H1 (cell line): ENCODE measurements around the gene INVS. TPM values are rescaled to one million over a fixed set of nuclear protein-coding genes. Genes with fewer than 3 reads are reported as not detected.

ENCODE experiments used
- CTCF ChIA-PET: fragments of 300-600 bp; sonication (Branson Sonifier 250); formaldehyde crosslinking; loops from one replicate; lab custom pipeline; 2021; ENCODE audit not compliant: partially characterized antibody; lab: Charles Lee
- POLR2A ChIA-PET: fragments of 300-600 bp; sonication (Branson Sonifier 250); formaldehyde crosslinking; loops from one replicate; lab custom pipeline; 2021; ENCODE audit warnings: inconsistent platforms; ENCODE audit not compliant: partially characterized antibody; lab: Charles Lee
- DNase-seq, 2 experiments: peaks; one replicate each; pipeline versions ENCODE4 v3.0.0 to v3.0.0-alpha.2; 2010 to 2022; ENCODE audit warnings: low spot score in 2 of 2, low read depth in 1 of 2, mixed read lengths in 1 of 2
- FAIRE-seq: peaks from 2 replicates; lab custom pipeline; 2011; peaks lifted over from hg19 to GRCh38; lab: Jason Lieb, UNC
- H2AFZ ChIP-seq: 2 replicates; pipeline ENCODE4 v1.8.1; 2012; ENCODE audit warnings: low read length, inconsistent platforms
- H2AK5ac ChIP-seq: 2 replicates; pipeline ENCODE4 v1.6.1; 2013; ENCODE audit warnings: low read depth, low read length
- H2BK120ac ChIP-seq: replicated peaks from 2 replicates; pipeline ENCODE3; 2013; ENCODE audit warnings: low read depth, low read length, inconsistent platforms
- H2BK12ac ChIP-seq: 2 replicates; pipeline ENCODE4 v1.6.1; 2013; ENCODE audit warnings: low read depth, low read length
- H2BK15ac ChIP-seq: 2 replicates; pipeline ENCODE4 v1.6.1; 2013; ENCODE audit warnings: low read length
- H2BK20ac ChIP-seq: 2 replicates; pipeline ENCODE4 v1.6.1; 2013; ENCODE audit warnings: low read length
- H2BK5ac ChIP-seq: 2 replicates; pipeline ENCODE4 v1.6.1; 2013; ENCODE audit warnings: low read depth, low read length
- H3K14ac ChIP-seq: 2 replicates; pipeline ENCODE4 v1.6.1; 2013; ENCODE audit warnings: inconsistent platforms; ENCODE audit not compliant: insufficient read length
- H3K18ac ChIP-seq: 2 replicates; pipeline ENCODE4 v1.6.1; 2013; ENCODE audit warnings: low read length; ENCODE audit errors: extremely low read depth
- H3K23ac ChIP-seq: 2 replicates; pipeline ENCODE4 v1.6.1; 2013; ENCODE audit warnings: inconsistent platforms; ENCODE audit not compliant: insufficient read length
- H3K23me2 ChIP-seq: 2 replicates; pipeline ENCODE4 v1.6.1; 2013; ENCODE audit warnings: low read depth, low read length
- H3K27ac ChIP-seq: 2 replicates; pipeline ENCODE4 v1.6.1; 2011; ENCODE audit warnings: low read depth, low read length, inconsistent platforms
- H3K27me3 ChIP-seq, 4 experiments: replicated peaks in 1 of 4; 1 replicate in 1 of 4; 2 replicates in 3 of 4; pipeline versions ENCODE4 v1.6.1 to v1.8.1; 2011 to 2013; ENCODE audit warnings: low read length in 3 of 4, mild to moderate bottlenecking in 3 of 4, inconsistent platforms in 2 of 4, mixed read lengths in 2 of 4, moderate library complexity in 1 of 4; ENCODE audit not compliant: control insufficient read depth in 3 of 4, insufficient read depth in 3 of 4; ENCODE audit errors: extremely low read depth in 1 of 4
- H3K36me3 ChIP-seq, 4 experiments: 2 replicates each; pipeline versions ENCODE4 v1.6.1 to v1.8.1; 2011 to 2013; ENCODE audit warnings: mild to moderate bottlenecking in 4 of 4, low read length in 3 of 4, moderate library complexity in 2 of 4, control low read depth in 1 of 4, inconsistent platforms in 1 of 4; ENCODE audit not compliant: insufficient read depth in 4 of 4, control insufficient read depth in 2 of 4
- H3K4ac ChIP-seq: replicated peaks from 2 replicates; pipeline ENCODE3; 2013; ENCODE audit warnings: low read length, low read depth, mixed read lengths, inconsistent platforms; ENCODE audit not compliant: insufficient read length
- H3K4me1 ChIP-seq, 4 experiments: replicated peaks in 1 of 4; 1 replicate in 1 of 4; 2 replicates in 3 of 4; pipeline versions ENCODE4 v1.6.1 to v1.8.1; 2011 to 2013; ENCODE audit warnings: low read length in 3 of 4, inconsistent platforms in 2 of 4, mixed read lengths in 1 of 4; ENCODE audit not compliant: insufficient read depth in 4 of 4, control insufficient read depth in 3 of 4
- H3K4me2 ChIP-seq, 2 experiments: 2 replicates each; pipeline versions ENCODE4 v1.6.1 to v1.8.1; 2011 to 2013; ENCODE audit warnings: low read depth in 2 of 2, low read length in 2 of 2, control low read depth in 1 of 2, inconsistent platforms in 1 of 2, mild to moderate bottlenecking in 1 of 2; ENCODE audit not compliant: insufficient read depth in 1 of 2
- H3K4me3 ChIP-seq, 4 experiments: fragments of 200-600, 300-600 bp in 1 of 4; sonication (generic), shearing (Covaris generic), sonication (Bioruptor Twin) in 1 of 4; 2 replicates each; pipeline versions ENCODE4 v1.5.1 to v1.8.1; 2011 to 2016; ENCODE audit warnings: low read length in 4 of 4, low read depth in 3 of 4, control low read depth in 2 of 4, inconsistent platforms in 2 of 4, mild to moderate bottlenecking in 2 of 4, mixed read lengths in 1 of 4, moderate library complexity in 1 of 4; ENCODE audit not compliant: insufficient read depth in 2 of 4; ENCODE audit errors: extremely low read depth in 1 of 4
- H3K56ac ChIP-seq: replicated peaks from 2 replicates; pipeline ENCODE3; 2013; ENCODE audit warnings: low read depth, mild to moderate bottlenecking, mixed read lengths, low read length, inconsistent platforms; ENCODE audit not compliant: insufficient read length
- H3K79me1 ChIP-seq: 2 replicates; pipeline ENCODE4 v1.6.1; 2013; ENCODE audit warnings: low read depth, low read length, control low read depth
- H3K79me2 ChIP-seq, 2 experiments: 2 replicates each; pipeline versions ENCODE4 v1.6.1 to v1.8.1; 2012 to 2013; ENCODE audit warnings: low read length in 2 of 2, mild to moderate bottlenecking in 2 of 2, inconsistent platforms in 1 of 2; ENCODE audit not compliant: insufficient read depth in 2 of 2, control insufficient read depth in 1 of 2
- H3K9ac ChIP-seq, 4 experiments: replicated peaks in 1 of 4; 1 replicate in 1 of 4; 2 replicates in 3 of 4; pipeline versions ENCODE4 v1.6.1 to v1.8.1; 2011 to 2013; ENCODE audit warnings: low read depth in 3 of 4, low read length in 3 of 4, control low read depth in 2 of 4, mild to moderate bottlenecking in 2 of 4, moderate library complexity in 2 of 4, inconsistent platforms in 1 of 4; ENCODE audit errors: extremely low read depth in 1 of 4
- H3K9me3 ChIP-seq, 2 experiments: 2 replicates each; pipeline versions ENCODE4 v1.6.1 to v1.8.1; 2012 to 2013; ENCODE audit warnings: mild to moderate bottlenecking in 2 of 2, moderate library complexity in 2 of 2, control low read depth in 1 of 2, inconsistent platforms in 1 of 2, low read depth in 1 of 2, low read length in 1 of 2, mixed read lengths in 1 of 2; ENCODE audit not compliant: insufficient read depth in 2 of 2
- H4K20me1 ChIP-seq, 2 experiments: replicated peaks in 1 of 2; 2 replicates each; pipeline versions ENCODE3 to v1.8.1; 2011 to 2013; ENCODE audit warnings: inconsistent platforms in 2 of 2, low read length in 2 of 2, mild to moderate bottlenecking in 1 of 2; ENCODE audit not compliant: insufficient read depth in 2 of 2, control insufficient read depth in 1 of 2
- H4K5ac ChIP-seq: 2 replicates; pipeline ENCODE4 v1.6.1; 2013; ENCODE audit warnings: low read length, low read depth, mixed read lengths, inconsistent platforms; ENCODE audit not compliant: insufficient read length
- H4K8ac ChIP-seq: 2 replicates; pipeline ENCODE4 v1.8.0; 2013; ENCODE audit warnings: mild to moderate bottlenecking, moderate library complexity, low read length, inconsistent platforms; ENCODE audit not compliant: insufficient read depth; ENCODE audit errors: extremely low read depth
- H4K91ac ChIP-seq: replicated peaks from 2 replicates; pipeline ENCODE3; 2013; ENCODE audit warnings: low read length, mixed read lengths, inconsistent platforms; ENCODE audit not compliant: insufficient read length
- CHD2 ChIP-seq: IDR thresholded peaks from 2 replicates; pipeline ENCODE4 v1.6.1; 2012; ENCODE audit warnings: low read length, improper control_type of control experiment
- CTBP2 ChIP-seq: IDR thresholded peaks from 2 replicates; pipeline ENCODE4 v1.7.0; 2011; ENCODE audit warnings: borderline replicate concordance, mild to moderate bottlenecking, moderate library complexity, mixed read lengths, low read length; ENCODE audit not compliant: insufficient read depth, insufficient read length
- GABPA ChIP-seq: IDR thresholded peaks from 2 replicates; pipeline ENCODE4 v1.6.1; 2011; ENCODE audit warnings: mild to moderate bottlenecking, low read length, moderate library complexity, borderline replicate concordance; ENCODE audit not compliant: insufficient read depth
- GTF2F1 ChIP-seq: IDR thresholded peaks from 2 replicates; pipeline ENCODE4 v1.6.1; 2012; ENCODE audit warnings: low read depth, low read length, improper control_type of control experiment, borderline replicate concordance
- MAFK ChIP-seq: IDR thresholded peaks from 2 replicates; pipeline ENCODE4 v1.6.1; 2012; ENCODE audit warnings: low read depth, mild to moderate bottlenecking, improper control_type of control experiment, low read length
- SAP30 ChIP-seq: fragments of 300-600 bp; sonication (generic); IDR thresholded peaks from 2 replicates; pipeline ENCODE4 v1.7.1; 2012; ENCODE audit warnings: low read length, moderate library complexity, mild to moderate bottlenecking, inconsistent platforms; ENCODE audit not compliant: insufficient read depth, insufficient replicate concordance
- SIN3A ChIP-seq, 2 experiments: IDR thresholded peaks in 1 of 2; conservative IDR thresholded peaks in 1 of 2; 2 replicates each; pipeline ENCODE4 v1.6.1; 2011 to 2012; ENCODE audit warnings: low read length in 2 of 2, improper control_type of control experiment in 1 of 2, low read depth in 1 of 2, mild to moderate bottlenecking in 1 of 2
- USF2 ChIP-seq: IDR thresholded peaks from 2 replicates; pipeline ENCODE4 v1.6.1; 2011; ENCODE audit warnings: low read length, improper control_type of control experiment
- WGBS, 2 experiments: shearing (Covaris generic) in 1 of 2; methylation state at CpG; one replicate each; pipeline versions ENCODE4 v1.1.6 to v1.1.7; 2013 to 2015; ENCODE audit warnings: low lambda C conversion rate in 2 of 2, mixed read lengths in 2 of 2, inconsistent platforms in 1 of 2, low coverage in 1 of 2, missing lambda C conversion rate in 1 of 2; ENCODE audit not compliant: insufficient replicate concordance in 2 of 2, insufficient coverage in 1 of 2, insufficient read length in 1 of 2; ENCODE audit errors: extremely low coverage in 1 of 2, missing lambda C conversion rate in 1 of 2; 5-methylcytosine and 5-hydroxymethylcytosine counted together
- polyA plus RNA-seq, 7 experiments: library from polyadenylated mRNA; depleted of rRNA in 3 of 7; stranded (reverse) in 5 of 7; unstranded in 2 of 7; fragments of >200 nt in 5 of 7; fragments of 200-250 nt in 2 of 7; gene quantifications; 1 replicate in 5 of 7; 2 replicates in 1 of 7; 4 replicates in 1 of 7; pipeline versions ENCODE4 v1.2.1 to v1.2.3, GENCODE V29; 2011 to 2013; ENCODE audit warnings: missing spikeins in 2 of 7, mixed read lengths in 2 of 7
- total RNA-seq: library from RNA; stranded (reverse); fragmentation: NEBNext Ultra II Directional; extraction: Animal tissue kit (Norgen Biotek cat#: 25700); gene quantifications from 2 replicates; pipeline ENCODE4 v1.2.1, GENCODE V29; 2021

Gene INVS
- total and polyA plus RNA-seq, 2 of the 8 experiments (the other 6 are each of a cell fraction or from before 2014, with no cell fraction given): 4.1 to 6.9 TPM

DNA sequence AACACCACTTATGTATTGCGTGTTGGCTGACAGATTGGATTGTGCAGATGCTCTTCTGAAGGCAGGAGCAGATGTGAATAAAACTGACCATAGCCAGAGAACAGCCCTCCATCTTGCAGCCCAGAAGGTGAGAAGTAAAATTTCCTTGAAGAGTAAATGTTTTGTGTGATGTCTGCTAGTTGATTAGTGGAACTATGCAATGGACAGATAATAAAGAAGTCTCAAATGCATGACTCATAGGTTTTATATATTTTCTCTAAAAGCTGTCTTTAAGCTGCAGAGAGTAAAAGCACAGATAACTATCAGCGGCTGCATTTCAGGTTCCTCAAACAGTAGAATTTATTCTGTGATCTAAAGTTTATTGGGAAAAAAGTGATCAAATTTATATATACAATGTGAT lies 27.4 kb downstream of the INVS start:
- no peak overlapping the region for H2BK120ac ChIP-seq
- H3K4me1 ChIP-seq: no peaks in the 10 kb centered on the region
- H2BK15ac ChIP-seq: no peak overlapping the region
- no peak overlapping the region for H3K56ac ChIP-seq
- DNase-seq (no peak), FAIRE-seq (no peak)
- no peak overlapping the region for H2BK20ac ChIP-seq
- H2BK5ac ChIP-seq: no peak overlapping the region
- no peaks in the 10 kb centered on the region for H3K79me2 ChIP-seq
- no peaks in the 10 kb centered on the region for H3K27me3 ChIP-seq
- H3K14ac ChIP-seq: no peak overlapping the region
- H3K4me2 ChIP-seq: no peak overlapping the region
- H3K4me3 ChIP-seq: no peak overlapping the region
- no peak overlapping the region for H4K91ac ChIP-seq
- H4K20me1 ChIP-seq: no peaks in the 10 kb centered on the region
- no peaks in the 10 kb centered on the region for H3K79me1 ChIP-seq
- no peak overlapping the region for H3K27ac ChIP-seq
- H3K18ac ChIP-seq: no peak overlapping the region
- CTCF ChIA-PET: no interaction called here
- H3K4ac ChIP-seq: no peak overlapping the region
- no peak overlapping the region for H2AK5ac ChIP-seq
- no peak overlapping the region for H3K23ac ChIP-seq
- no peak overlapping the region for H4K8ac ChIP-seq
- no peak overlapping the region for H2AFZ ChIP-seq
- 86% methylated on average over 2 of the region's 2 CpGs; no CpG with 5 or more reads in 1 of the 2 experiments for WGBS, 2 experiments
- H3K9ac ChIP-seq: no peak overlapping the region
- H4K5ac ChIP-seq: no peak overlapping the region
- H2BK12ac ChIP-seq: no peak overlapping the region
- POLR2A ChIA-PET: no interaction called here
- H3K23me2 ChIP-seq: no peaks in the 10 kb centered on the region
- H3K9me3 ChIP-seq: no peaks in the 10 kb centered on the region
- TF ChIP-seq USF2: no peak
- TF ChIP-seq SAP30: no peak
- TF ChIP-seq CHD2: no peak
- TF ChIP-seq GABPA: no peak
- no peak for TF ChIP-seq MAFK
- no peak for TF ChIP-seq SIN3A (conservative IDR thresholded peaks at IDR 0.05 in 1 of 2, IDR thresholded peaks at IDR 0.05 in 1 of 2; ENCODE audit: low read depth in 1 of 2, low read length in 2 of 2)
- no peak for TF ChIP-seq GTF2F1
- no peak for TF ChIP-seq CTBP2
- H3K36me3 ChIP-seq: no peaks in the 10 kb centered on the region
